Activated CD4-positive, alpha-beta memory T cell treated with anti-CD3 and anti-CD28 coated beads for 36 hours (primary cell): ENCODE measurements around the gene LIFR. TPM values are rescaled to one million over a fixed set of nuclear protein-coding genes. Genes with fewer than 3 reads are reported as not detected.

ENCODE experiments used
- microRNA-seq: library from miRNA; unstranded; fragments of <30 nt; microRNA quantifications from one replicate; pipeline ENCODE4 v1.2.0, GENCODE V29; 2022; ENCODE audit warnings: borderline number of aligned reads, borderline microRNAs expressed, borderline replicate concordance
- total RNA-seq, 2 experiments: library from RNA; stranded (reverse); gene quantifications; one replicate each; pipeline ENCODE4 v1.2.3, GENCODE V29; 2021

LIFR gene
- total RNA-seq, 2 experiments from 2014 or later = 0.05 to 0.14 TPM

Small RNA genes lying within 50 kb of the gene (microRNA-seq; reads per million reads assigned to microRNA genes)
- gene MIR3650 = not detected
